ENCODE results near the gene HNRNPU. TPM values are rescaled to one million over a fixed set of nuclear protein-coding genes. Genes with fewer than 3 reads are reported as not detected.

HNRNPU gene
- total and polyA plus RNA-seq, 2 of the 13 experiments (the other 11 are each of a cell fraction or from before 2014, with no cell fraction given), result 101 to 508 TPM

- 35% methylated on average over 3 of the region's 3 CpGs for WGBS (ENCODE audit: low lambda C conversion rate)
- TF ChIP-seq ZNF280D (CRISPR knock-in tag; IDR thresholded peaks at IDR 0.05) (no peak), FOXC1 (CRISPR knock-in tag; IDR thresholded peaks at IDR 0.05; ENCODE audit: borderline replicate concordance) (no peak), NFE2L1 (CRISPR knock-in tag; IDR thresholded peaks at IDR 0.05; ENCODE audit: borderline replicate concordance) (no peak), ZBED4 (CRISPR knock-in tag; IDR thresholded peaks at IDR 0.05; ENCODE audit: borderline replicate concordance) (no peak), ZNF251 (CRISPR knock-in tag; IDR thresholded peaks at IDR 0.05) (no peak), CBFB (CRISPR knock-in tag; IDR thresholded peaks at IDR 0.05) (no peak), TERF1 (CRISPR knock-in tag; IDR thresholded peaks at IDR 0.05) (no peak), MAF1 (CRISPR knock-in tag; IDR thresholded peaks at IDR 0.05; ENCODE audit: borderline replicate concordance) (no peak), RORA (CRISPR knock-in tag; IDR thresholded peaks at IDR 0.05) (no peak), ZNF577 (CRISPR knock-in tag; IDR thresholded peaks at IDR 0.05; ENCODE audit: borderline replicate concordance, low read depth) (no peak), DMAP1 (CRISPR knock-in tag; IDR thresholded peaks at IDR 0.05) (no peak), FOXK2 (IDR thresholded peaks at IDR 0.05) (no peak), GLMP (CRISPR knock-in tag; IDR thresholded peaks at IDR 0.05; ENCODE audit: borderline replicate concordance) (no peak), ZNF788 (CRISPR knock-in tag; IDR thresholded peaks at IDR 0.05; ENCODE audit: borderline replicate concordance) (no peak), PCBP1 (IDR thresholded peaks at IDR 0.05; ENCODE audit: borderline replicate concordance, low read depth, low read length) (no peak), ZNF230 (CRISPR knock-in tag; IDR thresholded peaks at IDR 0.05) (no peak)
Measured at GRCh38 chr1:244865820-244866219, 1.5 kb upstream of the HNRNPU start.

More at GRCh38 chr1:244865820-244866219, 1.5 kb upstream of the HNRNPU start:
- Histone ChIP-seq H4K20me1 (ENCODE audit: insufficient read depth, low read length) (peaks cover 21% of the 10 kb centered on the region), H3K4me2 (ENCODE audit: low read depth, low read length) (peak overlapping the region; percentile 85), H3K9ac (ENCODE audit: insufficient read depth, low read depth, low read length) (peak overlapping the region; percentile 100), H3K4me3 (replicated peaks in 1 of 3; ENCODE audit: insufficient read depth in 1 of 3, low read depth in 2 of 3, low read length in 3 of 3) (peak overlapping the region; percentile 62 to 100 (median 97); a peak in 5 of 6 replicates), H3K36me3 (replicated peaks in 1 of 2; ENCODE audit: control insufficient read depth in 1 of 2, insufficient read depth in 2 of 2, low read length in 2 of 2) (peaks cover 0 to 9% of the 10 kb centered on the region in 2 experiments; a peak in 2 of 5 replicates), H2AFZ (ENCODE audit: low read length) (no peak overlapping the region), H3K27ac (ENCODE audit: extremely low read length, insufficient read depth, low read length) (peak overlapping the region; percentile 100), H3K9me3 (ENCODE audit: low read length) (no peaks in the 10 kb centered on the region), H3K4me1 (ENCODE audit: insufficient read depth, low read length) (peaks cover 51% of the 10 kb centered on the region), H3K27me3 (ENCODE audit: control insufficient read depth in 1 of 2, insufficient read depth in 2 of 2, low read length in 2 of 2) (no peaks in the 10 kb centered on the region; a peak in 1 of 5 replicates), H3K79me2 (ENCODE audit: insufficient read depth, low read length) (peaks cover 36% of the 10 kb centered on the region)
- FAIRE-seq (no peak), ATAC-seq (no peak), DNase-seq (ENCODE audit: low spot score) (no peak)
- CTCF ChIA-PET (ENCODE audit: low intra/inter-chr PET ratio, low total read pairs), result no interaction called here
- no TSS peak for BruUV-seq (replicated peaks)
- intact Hi-C loops (cut with micrococcal nuclease; ENCODE audit: unreplicated experiment) (loop anchor here (5.0 kb wide), 1 partner anchor 51 kb away; no protein-coding TSS in a partner anchor), in situ Hi-C loops (cut with HindIII; ENCODE audit: extremely low pct_ligation_motif_present, low pct_unique_long_range_greater_than_20kb) (no loop called here)
- POLR2A ChIA-PET, result interaction anchor here (1.4 to 8.0 kb wide), 4 partner anchors 13 to 213 kb away, joined by 4 to 163 read pairs (median 12); partner anchors contain the start of gene COX20

Measured in HepG2 (cell line).